LHCN-M2 (cell line): ENCODE data around the gene GARIN1A. TPM values are rescaled to one million over a fixed set of nuclear protein-coding genes. Genes with fewer than 3 reads are reported as not detected.
A peak's percentile ranks its signal among the peaks of the same experiment; 100 is the strongest.
"Not testable (repeated sequence)": the region's sequence is repeated elsewhere in the genome, so short reads cannot be mapped to it uniquely, and the experiment has no call there.

Source experiments
- DNase-seq: peaks from one replicate; pipeline ENCODE4 v3.0.0-alpha.2; 2012; ENCODE audit warnings: low read depth
- total RNA-seq: library from RNA; depleted of rRNA; stranded (reverse); fragments of >200 nt; gene quantifications from 2 replicates; pipeline ENCODE4 v1.2.3, GENCODE V29; 2014

Gene GARIN1A
- total RNA-seq, 1 experiment from 2014 or later, result 0.63 TPM

DNA sequence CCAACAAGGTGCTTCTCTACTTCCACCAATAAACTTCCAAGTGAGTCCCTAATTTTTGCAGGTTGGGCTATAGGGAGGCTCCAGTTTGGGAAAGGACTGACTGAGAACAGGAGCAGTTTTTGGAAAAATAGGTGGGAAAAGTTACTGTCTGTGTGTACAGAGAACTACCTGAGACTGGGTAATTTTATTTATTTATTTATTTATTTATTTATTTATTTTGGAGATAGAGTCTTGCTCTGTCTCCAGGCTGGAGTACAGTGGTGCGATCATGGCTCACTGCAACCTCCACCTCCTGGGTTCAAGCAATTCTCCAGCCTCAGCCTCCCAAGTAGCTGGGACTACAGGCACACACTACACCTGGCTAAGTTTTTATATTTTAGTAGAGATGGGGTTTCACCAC, 11.2 kb downstream of the GARIN1A start:
- not testable (repeated sequence) for DNase-seq

DNA sequence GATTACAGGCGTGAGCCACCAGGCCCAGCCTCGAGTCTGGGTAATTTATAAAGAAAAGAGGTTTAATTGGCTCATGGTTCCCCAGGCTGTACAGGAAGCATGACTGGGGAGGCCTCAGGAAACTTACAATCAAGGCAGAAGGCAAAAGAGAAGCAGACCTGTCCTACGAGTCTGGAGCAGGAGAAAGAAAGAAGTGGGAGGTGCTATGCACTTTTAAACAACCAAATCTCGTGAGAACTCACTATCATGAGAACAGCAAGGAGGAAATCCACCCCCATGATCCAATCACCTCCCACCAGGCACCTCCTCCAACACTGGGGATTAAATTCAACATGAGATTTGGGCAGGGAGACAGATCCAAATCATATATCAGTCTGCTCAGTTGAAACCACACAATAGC, 11.6 kb downstream of the GARIN1A start:
- not testable (repeated sequence) for DNase-seq

DNA sequence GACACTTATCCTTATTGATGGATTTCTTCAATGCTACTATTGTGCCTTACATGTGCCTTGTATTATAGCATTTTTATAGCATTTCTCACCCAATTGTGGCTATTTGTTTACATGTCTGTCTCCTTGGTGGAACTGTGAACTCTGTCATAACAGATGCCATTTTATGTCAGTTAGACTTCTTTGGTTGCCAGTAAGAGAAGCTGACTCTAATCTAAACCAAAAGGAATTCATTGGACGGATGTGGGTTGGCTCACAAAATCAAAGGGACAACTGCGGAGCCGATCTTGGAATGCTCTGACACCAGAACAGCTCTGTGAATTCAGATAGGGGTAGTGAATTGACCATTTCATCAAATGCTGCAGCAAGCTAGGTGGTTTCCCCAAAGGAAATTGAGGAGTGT, 15.0 kb downstream of the GARIN1A start:
- peak; percentile 64 for DNase-seq

DNA sequence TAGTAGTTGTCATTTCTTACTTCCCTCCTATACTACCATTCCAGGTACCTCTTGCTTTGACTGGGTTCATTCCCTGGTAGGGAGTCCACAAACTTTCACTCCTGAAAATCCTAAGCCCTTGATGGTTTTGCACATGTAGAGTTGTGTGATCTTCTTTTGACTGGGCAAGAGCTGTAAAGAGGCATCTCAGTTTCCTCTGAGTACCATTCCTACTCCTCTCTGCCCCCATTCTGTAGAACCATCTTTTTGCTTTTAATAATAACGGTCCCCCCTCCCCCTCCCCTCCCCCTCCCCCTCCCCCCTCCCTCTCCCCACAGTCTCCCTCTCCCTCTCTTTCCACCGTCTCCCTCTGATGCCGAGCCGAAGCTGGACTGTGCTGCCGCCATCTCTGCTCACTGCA, 16.4 kb downstream of the GARIN1A start:
- no peak for DNase-seq

DNA sequence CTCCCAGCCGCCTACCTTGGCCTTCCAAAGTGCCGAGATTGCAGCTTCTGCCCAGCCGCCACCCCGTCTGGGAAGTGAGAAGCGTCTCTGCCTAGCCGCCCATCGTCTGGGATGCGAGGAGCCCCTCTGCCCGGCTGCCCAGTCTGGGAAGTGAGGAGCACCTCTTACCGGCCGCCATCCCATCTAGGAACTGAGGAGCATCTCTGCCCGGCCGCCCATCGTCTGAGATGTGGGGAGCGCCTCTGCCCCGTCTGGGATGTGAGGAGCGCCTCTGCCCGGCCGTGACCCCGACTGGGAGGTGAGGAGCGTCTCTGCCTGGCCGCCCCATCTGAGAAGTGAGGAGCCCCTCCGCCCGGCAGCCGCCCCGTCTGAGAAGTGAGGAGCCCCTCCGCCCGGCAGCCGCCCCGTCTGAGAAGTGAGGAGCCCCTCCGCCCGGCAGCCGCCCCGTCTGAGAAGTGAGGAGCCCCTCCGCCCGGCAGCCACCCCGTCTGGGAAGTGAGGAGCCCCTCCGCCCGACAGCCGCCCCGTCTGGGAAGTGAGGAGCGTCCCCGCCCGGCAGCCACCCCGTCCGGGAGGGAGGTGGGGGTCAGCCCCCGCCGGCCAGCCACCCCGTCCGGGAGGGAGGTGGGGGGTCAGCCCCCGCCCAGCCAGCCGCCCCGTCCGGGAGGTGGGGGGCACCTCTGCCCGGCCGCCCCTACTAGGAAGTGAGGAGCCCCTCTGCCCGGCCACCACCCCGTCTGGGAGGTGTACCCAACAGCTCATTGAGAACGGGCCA, 17.3 kb downstream of the GARIN1A start:
- not testable (repeated sequence) for DNase-seq

DNA sequence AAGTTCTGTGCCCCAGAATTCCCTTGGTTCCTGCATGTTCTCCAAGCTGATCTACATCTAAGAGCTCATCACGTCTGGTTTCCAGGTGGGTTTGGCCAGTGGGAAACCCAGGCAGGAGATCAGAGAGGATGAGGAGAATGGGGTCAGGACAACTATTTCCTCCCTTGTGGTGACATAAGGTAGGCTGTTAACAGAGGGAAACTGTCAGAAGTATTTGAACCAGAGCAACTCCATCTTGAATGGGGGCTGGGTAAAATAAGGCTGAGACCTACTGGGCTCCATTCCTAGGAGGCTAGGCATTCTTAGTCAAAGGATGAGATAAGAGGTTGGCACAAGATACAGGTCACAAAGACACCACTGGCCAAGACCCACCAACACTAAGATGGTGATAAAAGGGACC, 19.1 kb downstream of the GARIN1A start:
- no peak for DNase-seq

DNA sequence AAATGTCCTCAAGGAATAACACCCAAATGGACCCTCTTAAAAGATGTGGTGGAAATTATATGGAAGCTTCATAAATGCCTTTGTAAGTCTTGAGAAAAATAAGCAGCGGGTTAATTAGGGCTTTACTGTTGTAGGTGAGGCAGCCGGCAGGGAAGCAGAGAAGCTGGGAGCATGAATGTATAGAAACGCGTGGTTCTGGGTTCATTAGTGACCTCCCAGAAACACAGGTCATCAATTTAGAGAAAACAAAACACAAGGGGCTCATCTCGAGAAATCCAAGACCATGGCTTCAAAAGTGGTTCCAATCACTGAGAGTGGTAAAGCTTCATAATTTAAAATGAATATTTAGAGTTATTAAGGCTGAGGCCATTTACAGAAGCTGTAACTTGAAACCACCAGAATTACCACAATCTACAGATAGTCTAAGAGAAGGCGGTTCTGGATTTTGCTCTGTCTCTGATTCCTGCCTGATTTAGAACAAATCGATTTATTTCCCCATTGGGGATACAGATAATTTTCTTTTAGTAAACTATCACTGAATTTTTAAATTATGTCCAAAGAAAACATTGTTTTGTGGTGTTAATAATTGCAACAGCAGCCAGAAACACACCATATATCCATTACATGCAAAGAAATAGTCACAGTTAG, 20.7 kb downstream of the GARIN1A start:
- DNase-seq, result no peak

DNA sequence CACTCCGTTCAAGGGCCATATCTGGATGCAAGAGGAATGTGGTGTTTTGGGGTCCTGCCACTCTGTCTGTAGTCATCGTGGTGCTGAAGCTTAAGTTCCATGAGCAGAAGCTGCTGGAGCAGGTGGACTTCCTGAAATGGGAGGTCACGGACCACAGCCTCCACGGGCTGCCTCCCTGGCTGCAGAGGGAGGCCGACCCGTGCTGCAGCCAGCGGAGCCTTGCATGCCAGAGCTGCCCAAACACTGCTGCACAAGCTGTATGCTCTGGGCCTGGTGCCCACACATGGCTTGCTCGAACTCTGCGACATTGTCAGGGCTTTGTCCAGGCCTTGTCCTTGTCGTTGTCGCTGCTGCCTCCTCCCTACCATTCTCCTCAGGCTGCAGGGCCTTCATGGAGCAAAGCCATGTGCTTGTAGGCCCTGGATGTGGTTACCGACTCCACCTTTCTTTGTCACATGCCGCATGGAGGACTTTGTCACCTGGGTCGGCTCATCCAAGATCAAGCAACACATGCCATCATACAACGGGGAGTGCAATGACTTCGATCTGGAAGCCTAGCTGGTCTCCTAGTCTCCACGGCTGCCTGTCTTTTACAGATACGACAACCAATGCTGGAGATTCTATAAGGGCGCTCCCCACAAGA, 21.4 kb downstream of the GARIN1A start:
- no peak for DNase-seq

DNA sequence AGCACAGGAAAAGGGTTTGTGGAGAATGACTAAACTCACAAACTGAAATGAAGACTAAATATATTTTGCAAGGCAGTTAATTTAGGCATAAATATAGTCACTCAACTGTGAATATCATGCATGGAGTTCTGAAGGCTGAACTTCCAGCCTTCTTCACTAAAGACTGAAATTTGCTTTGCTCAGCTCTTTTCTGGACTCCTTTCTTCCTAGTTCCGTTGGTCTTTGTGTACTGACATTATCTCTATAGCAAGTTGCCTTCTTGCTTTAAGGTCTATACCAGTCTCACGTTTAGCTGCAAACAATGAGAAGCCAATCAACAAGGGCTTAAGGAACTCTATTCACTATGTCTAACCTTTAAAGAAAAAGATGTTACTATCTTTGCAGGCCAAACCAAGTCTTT, 22.6 kb downstream of the GARIN1A start:
- DNase-seq, result no peak

DNA sequence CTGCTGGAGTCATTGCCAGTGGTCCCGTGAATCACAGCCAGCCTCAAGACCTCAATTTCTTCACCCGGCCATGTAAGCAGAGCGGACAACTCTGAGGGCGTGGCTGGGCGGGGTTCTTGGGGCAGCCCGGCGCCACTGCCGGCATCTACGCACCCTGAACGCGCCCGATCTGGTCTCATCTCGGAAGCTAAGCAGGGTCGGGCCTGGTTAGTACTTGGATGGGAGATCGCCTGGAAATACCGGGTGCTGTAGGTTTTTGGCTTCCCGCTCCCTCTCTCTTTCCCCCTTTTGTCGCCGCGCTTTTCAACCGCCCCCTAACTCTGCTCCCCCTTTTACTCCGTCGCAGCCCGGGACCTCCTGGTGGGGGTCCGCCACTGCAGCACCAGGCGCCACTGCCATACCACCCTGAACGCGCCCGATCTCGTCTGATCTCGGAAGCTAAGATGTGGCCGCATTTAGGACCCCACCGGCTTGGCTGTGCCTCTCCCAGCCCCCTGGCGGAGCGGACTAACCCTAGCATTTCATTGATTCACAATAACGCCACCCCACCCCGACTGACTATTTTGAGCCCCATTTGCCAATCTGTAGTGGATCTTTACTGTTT, 25.3 kb downstream of the GARIN1A start:
- DNase-seq, result peak; percentile 77

DNA sequence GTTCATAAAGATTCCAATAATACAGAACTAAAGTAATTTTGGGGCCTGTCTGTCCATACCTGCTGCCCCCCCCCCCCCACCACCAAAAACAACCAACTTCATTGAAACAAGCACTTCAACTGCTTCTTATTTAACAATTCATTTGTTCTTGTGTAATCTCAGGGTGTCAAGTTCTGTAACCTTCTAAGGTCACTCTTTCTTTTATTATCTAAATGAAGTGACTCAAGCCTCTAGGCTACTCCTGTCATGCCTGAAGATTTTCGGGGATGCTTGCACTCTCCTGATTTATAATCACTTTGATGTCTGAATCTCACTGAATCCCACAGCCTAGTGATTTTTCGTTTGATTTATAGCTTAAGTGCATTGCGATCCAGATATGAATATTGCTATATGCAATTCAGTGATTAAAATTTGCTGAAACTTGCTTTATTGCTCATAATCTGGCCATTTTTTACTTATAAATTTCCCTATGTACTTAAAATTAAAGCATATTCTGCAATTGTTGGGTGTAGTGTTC, 27.2 kb downstream of the GARIN1A start:
- DNase-seq, result no peak

DNA sequence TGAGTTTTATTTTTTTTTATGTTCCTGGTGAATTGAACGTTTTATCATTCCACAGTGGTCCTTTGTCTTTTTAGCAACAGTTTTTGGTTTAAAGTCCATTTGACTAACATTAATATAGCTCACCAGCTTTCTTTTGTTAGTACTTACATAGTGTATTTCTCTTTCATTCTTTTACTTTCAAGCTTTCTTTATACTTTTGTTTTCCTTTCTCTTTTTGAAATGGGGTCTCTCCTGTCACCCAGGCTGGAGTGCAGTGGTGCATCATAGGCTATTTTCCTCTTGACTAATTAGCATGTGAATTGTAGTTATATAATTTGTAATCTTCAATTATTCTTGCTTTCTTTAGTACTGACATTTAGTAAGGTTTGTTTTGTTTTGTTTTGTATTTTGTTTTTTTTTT, 27.8 kb downstream of the GARIN1A start:
- no peak for DNase-seq

DNA sequence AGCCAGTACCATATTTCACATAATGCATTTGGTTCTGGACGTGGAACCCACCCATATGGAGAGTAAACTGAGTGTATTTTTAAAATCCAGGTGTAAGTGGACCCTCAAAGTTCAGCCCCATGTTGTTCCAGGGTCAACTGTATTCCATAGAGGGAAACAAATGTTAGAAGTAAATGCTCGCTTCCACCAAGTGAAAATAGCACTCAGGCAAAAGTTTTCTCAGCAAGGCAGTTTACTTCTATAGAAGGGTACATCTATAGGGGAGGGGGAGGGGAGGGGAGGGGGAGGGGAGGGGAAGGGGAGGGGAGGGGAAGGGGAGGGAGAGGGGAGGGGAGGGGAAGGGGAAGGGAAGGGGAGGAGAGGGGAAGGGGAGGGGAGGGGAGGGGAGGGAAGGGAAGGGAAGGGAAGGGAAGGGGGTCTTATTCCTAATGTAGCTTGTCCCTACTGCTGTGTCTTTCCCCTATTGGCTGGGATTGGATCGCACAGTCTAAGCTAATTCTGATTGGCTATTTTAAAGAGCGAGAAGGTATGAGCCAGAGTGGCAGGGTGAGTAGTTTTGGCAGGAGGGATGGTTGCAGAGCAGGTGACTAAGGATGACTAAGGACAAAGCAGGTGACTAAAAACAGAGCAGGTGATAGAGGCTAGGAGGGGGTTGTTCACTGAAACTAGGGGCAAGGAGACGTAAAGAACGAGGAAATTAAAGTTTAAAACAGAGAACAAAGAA, 29.1 kb downstream of the GARIN1A start:
- DNase-seq, result no peak

DNA sequence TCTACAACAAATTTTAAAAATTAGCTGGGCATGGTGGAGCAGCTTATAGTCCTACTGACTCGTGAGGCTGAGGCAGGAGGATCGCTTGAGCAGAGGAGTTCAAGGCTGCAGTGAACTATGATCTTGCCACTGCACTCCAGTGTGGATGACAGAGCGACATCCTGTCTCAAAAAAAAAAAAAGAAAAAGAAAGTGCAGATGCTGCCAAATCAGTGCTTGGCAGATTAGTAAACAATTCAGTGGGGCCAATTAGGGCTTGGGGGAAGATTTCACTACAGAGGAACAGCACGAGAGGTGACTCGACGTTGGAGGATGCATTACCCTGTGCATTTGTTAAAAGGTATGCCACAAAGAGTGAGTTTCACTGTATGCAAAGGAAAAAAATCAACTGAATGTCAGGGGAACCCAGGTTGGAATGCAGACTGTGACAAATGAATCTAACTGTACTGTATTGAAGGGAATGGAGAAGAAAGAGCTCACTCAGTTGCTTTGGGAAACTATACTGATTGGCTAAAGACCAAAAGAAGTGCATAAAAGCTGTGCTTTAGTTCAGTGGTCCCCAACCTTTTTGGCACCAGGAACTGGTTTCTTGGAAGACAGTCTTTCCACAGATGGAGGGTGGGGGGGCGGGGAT, 31.6 kb downstream of the GARIN1A start:
- peak; percentile 43 for DNase-seq

DNA sequence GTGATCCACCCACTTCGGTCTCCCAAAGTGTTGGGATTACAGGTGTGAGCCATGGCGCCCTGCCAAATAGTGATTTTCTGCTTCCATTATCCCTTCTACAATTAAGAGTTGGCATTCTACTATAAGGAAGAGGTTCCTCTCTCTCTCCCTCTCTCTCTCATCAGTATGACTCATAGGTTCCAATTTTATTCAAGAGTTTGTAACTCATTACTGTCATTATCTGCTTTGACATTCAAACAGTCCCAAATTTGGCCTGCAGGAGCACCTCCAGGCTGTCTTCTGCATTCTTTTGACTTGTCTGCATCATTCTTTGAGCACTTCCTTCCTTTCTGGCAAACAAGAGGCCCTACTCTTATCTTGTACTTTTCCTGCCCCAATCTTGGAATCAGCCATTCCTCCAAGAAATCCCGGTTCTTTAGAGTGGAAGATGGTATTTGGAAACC, 33.8 kb downstream of the GARIN1A start:
- peak; percentile 27 for DNase-seq

DNA sequence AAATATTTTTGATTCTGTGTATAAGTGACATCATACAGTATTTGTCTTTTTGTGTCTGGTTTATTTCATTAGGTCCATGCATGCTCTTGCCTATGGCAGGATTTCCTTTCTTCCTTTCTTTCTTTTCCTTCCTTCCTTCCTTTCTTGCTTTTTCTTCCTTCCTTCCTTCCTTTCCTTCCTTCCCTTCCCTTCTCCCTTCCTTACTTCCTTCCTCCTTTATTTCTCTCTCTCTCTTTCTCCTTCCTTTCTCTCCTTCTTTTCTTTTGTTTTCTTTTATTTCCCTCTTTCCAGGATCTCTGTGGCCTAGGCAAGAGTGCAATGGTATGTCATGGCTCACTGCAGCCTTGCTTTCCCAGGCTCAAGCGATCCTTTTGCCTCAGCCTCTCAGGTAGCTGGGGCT, 35.7 kb downstream of the GARIN1A start:
- DNase-seq, result no peak

DNA sequence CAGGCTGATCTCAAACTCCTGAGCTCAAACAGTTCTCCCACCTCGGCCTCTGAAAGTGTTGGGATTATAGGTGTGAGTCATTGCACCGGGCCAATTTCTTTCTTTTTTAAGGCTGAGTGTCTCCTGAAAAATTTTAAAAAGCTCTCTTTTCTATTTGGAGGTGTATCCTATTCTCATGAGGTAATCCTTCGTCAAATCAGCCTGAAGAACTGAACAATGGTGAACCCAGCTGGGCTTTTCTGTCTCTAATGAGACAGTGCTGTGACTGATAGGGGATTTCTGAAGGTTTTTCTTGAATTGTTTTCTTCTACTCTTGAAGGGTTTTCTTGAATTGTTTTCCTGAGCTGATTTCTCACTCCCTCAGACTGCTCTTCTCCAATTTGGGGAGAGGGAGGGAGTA, 36.1 kb downstream of the GARIN1A start:
- no peak for DNase-seq

DNA sequence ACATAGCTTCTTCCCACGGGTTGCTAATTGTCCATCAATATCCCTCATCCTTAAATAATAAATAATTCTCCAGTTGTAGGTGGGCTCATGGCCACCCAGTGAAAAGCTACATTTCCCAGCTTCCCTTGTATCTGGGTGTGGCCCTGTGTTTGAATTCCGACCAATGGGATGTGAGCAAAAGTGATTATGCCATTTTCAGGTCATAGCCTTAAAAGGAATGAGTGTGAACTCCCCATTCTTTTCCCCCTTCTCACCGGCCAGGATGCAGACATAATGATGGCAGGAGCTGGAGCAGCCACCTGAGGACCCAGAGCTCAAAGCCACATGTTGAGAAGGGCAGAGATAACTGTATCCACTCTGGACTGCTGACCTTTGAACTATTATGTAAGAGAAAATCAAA, 36.7 kb downstream of the GARIN1A start:
- no peak for DNase-seq

DNA sequence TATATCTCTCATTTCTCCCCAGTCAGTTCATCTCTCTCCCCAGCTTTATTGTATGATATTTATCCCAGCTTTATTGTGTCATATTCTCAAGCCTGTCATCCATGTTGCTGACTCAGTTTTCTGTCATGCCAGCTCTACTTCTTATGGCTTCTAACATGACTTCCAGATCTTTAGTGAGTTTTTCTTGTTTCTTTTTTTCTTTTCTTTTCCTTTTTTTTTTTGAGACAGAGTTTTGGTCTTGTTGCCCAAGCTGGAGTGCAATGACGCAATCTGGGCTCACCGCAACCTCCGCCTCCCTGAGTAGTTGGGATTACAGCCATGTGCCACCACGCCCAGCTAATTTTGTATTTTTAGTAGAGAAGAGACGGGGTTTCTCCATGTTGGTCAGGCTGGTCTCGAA, 38.4 kb downstream of the GARIN1A start:
- peak; percentile 45 for DNase-seq

DNA sequence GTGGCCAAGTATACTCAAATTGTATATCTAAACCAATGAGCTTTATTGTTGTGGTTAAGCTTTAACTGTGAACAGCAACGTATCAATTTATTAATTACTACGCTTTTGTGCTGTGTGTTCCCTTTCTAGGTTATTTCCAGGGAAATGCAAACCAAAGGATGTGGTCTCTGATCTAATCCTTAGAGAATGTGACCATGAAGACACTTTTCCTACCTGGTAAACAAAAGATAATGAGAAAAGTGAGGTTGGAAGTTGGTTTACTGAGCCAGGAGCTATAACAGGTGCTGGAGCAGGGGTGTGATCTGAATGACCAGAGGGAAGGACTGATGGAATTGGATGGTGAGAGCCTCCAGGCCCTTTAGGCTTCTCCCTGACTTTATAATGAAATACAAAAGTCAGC, 41.7 kb downstream of the GARIN1A start:
- DNase-seq, result no peak
